Right renal pelvis (tissue), 4 donors: ENCODE results near the gene PRKD1. TPM values are rescaled to one million over a fixed set of nuclear protein-coding genes. Genes with fewer than 3 reads are reported as not detected.
"Not testable (repeated sequence)": the region's sequence is repeated elsewhere in the genome, so short reads cannot be mapped to it uniquely, and the experiment has no call there.

Source experiments
- DNase-seq, 4 donors: peaks; one replicate each; pipeline ENCODE4 v3.0.0-alpha.2; 2013; ENCODE audit warnings: low read depth in 4 of 4, low spot score in 3 of 4, missing footprints in 1 of 4
- polyA plus RNA-seq, 4 donors: library from polyadenylated mRNA; unstranded; fragments of 120-200 nt; gene quantifications; one replicate each; pipeline ENCODE4 v1.2.1, GENCODE V29; 2013; ENCODE audit not compliant: insufficient read length in 4 of 4

The PRKD1 gene
- polyA plus RNA-seq, 4 donors = 29.6 to 33.4 (median 29.8) TPM

DNA sequence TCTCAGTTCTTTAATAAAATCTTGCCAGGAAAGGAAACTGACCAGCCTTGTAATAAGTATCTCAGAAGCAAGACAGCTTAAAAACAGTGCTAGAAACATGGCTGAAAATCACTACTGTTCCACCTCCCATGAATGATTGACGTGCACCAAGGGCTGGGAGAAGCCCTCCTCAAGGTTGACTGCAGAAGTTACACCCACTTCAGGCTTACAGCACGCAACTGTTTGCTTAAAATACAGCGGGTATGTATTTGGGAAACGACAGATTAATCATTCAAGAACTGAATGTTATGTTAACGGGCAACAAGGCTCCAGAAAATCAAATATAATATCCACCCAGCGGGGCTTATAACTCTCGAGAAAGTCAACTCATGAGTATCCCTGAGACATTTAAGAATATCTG, 22.1 kb downstream of the PRKD1 start:
- no peak for DNase-seq

- DNase-seq = no peak
These were observed 26.9 kb downstream of the PRKD1 start for GRCh38 chr14:29900609-29901350.

GRCh38 chr14:29898470-29898869, 29.2 kb downstream of the PRKD1 start:
- no peak for DNase-seq

DNA sequence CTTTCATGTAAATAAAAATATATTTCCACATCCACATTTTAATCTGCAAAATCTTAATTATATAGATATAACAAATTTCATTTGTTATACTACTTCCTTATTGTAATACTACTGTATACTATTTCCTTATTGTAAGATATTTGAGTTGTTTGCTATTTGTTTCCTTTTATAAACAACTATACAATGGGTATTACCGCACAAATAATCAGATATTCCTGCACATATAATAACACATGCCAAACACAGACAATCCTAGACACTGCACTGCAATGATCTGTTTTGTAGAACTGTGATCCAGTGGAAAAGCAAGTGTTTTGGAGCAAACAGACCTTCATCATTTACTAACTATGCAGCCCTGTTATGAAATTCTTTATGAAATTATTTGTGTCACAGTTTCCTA, 30.5 kb downstream of the PRKD1 start:
- no peak for DNase-seq

GRCh38 chr14:29896354-29896821, 31.3 kb downstream of the PRKD1 start:
- DNase-seq = no peak

DNA sequence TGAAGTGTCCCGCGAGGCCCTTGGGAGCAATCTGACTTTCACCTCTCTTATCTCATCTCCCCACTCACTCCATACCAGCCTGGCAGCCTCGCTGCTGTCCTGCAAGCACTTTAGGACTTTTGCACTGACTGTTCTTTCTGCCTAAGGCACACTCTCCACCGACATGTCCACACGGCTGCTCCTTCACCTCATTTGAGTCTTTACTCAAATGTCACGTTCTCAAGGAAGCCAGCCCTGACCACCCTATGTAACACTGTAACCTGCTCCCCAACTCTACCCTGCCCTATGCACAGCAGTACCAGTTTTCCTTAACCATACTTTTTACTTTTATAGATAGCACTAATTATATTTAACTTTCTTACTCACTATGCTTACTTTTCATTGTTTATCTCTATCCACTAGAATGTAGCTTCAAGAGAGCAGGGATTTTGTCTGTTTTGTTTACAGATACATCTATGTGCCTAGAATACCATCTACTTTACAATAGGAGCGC, 32.0 kb downstream of the PRKD1 start:
- DNase-seq = no peak

- no peak for DNase-seq
These were observed 33.7 kb downstream of the PRKD1 start for GRCh38 chr14:29893989-29894388.

DNA sequence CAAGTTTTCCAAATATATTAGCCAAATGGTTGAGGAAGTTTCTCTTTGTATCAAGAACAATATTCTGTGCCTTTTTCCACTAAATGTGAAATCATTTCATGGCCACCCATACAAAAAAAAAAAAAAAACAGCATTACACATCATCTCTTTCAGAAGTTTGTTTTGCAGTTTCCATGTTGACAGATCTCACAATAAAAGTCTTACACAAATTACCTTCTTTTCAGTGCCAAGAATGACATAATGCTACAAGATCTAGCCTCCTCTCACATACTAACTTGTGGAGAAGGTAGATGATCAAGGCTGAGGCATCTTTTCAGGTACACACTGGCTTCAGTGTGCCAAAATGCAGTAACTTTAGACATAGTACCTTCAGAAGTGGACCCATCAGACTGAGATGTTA, 35.3 kb downstream of the PRKD1 start:
- DNase-seq = no peak

GRCh38 chr14:29885988-29886387, 41.7 kb downstream of the PRKD1 start:
- DNase-seq = no peak

DNA sequence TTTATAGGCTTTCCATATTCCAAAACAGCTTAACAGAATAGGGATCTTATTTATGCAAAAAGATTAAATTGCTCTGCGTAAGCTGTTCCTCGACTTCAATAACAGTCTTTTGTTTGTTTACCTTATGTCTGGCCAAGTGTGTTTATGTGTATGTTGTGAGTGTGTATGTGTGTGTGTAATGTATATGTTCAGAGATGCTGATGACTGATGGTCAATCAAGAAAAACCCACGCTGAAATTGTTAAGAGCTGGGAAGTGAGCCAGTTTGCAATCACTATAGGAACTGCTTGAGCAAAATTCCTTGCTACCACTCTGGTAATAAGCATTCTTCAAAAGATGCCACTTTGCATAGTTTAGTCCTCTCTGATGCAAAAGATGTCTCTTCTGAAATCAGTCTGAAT, 59.6 kb downstream of the PRKD1 start:
- no peak for DNase-seq

DNA sequence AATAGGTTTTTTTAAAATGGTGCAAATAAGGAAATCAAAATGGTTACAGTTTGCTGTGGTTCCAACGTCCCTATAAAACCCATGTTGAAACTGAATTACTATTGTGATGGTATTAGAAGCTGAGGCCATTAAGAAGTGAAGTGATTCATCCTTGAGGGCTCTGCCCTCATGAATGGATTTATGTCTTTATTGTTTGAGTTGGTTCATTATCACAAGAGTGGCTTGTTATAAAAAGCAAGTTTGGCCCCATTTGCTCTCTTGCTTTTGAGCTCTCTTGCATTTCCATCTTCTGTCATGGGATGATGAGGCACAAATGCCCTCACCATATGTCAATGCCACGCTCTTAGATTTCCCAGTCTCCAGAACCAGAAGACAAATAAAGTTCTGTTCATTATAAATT, 62.3 kb downstream of the PRKD1 start:
- DNase-seq = no peak

DNA sequence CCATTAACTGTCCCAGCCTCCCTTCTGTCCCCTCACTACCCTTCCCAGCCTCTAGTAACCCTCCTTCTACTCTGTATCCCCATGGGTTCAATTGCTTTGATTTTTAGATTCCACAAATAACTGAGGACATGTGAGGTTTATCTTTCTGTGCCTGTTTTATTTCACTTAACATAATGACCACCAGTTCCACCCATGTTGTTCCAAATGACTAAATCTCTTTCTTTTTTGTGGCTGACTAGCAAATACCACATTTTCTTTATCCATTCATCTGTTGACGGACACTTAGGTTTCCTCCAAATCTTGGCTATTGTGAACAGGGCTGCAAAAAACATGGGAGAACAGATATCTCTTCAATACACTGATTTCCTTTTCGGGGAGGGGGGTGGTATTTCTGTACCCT, 65.7 kb downstream of the PRKD1 start:
- no peak for DNase-seq

DNA sequence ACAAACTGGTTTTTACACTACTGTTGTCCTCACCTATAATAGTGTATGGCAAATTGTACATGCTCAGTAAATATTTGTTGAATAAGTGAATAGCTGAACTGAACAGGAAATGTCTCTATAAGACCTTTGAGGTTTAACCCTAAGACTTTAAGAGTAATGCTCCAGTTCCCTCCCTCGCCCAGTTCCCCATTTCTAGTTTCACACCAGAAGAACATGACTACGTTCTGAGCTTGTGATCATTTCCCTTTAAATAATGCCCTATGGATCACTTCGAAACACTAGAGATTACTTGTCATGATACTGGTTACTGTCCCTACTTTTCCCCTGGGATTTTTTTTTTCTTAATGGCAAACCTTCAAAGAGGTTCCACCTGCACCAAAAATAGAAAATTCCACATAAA, 69.3 kb downstream of the PRKD1 start:
- no peak for DNase-seq

- no peak for DNase-seq
These were observed 70.1 kb downstream of the PRKD1 start for GRCh38 chr14:29857551-29857950.

GRCh38 chr14:29856516-29856915, 71.1 kb downstream of the PRKD1 start:
- DNase-seq = no peak

DNA sequence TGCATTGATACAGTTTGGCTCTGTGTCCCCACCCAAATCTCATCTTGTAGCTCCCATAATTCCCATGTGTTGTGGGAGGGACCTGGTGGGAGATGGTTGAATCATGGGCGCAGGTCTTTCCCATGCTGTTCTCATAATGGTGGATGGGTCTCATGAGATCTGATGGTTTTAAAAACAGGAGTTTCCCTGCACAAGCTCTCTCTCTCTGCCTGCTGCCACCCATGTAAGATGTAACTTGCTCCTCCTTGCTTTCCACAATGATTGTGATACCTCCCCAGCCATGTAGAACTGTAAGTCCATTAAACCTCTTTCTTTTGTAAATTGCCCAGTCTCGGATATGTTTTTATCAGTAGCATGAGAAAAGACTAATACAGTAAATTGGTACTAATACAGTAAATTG, 74.0 kb downstream of the PRKD1 start:
- not testable (repeated sequence) for DNase-seq

DNA sequence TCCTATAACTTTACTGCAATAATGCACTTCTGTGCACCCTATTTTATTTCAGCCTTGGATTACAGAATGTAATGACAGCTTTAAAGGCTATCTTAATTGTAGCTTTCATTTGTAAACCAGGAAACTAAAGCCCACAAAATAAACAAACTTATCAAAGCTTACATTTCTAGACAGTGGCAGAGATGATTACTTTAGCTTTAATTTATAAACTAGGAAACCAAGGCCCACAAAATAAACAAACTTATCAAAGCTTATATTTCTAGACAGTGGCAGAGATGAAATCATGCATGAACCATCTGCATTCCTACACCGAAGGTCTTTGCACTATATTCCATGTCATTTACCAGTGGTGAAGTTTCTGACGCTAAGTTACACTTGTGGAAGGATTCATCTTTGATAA, 74.4 kb downstream of the PRKD1 start:
- DNase-seq = no peak

GRCh38 chr14:29851397-29851796, 76.2 kb downstream of the PRKD1 start:
- no peak for DNase-seq

GRCh38 chr14:29847056-29847380, 80.6 kb downstream of the PRKD1 start:
- no peak for DNase-seq

DNA sequence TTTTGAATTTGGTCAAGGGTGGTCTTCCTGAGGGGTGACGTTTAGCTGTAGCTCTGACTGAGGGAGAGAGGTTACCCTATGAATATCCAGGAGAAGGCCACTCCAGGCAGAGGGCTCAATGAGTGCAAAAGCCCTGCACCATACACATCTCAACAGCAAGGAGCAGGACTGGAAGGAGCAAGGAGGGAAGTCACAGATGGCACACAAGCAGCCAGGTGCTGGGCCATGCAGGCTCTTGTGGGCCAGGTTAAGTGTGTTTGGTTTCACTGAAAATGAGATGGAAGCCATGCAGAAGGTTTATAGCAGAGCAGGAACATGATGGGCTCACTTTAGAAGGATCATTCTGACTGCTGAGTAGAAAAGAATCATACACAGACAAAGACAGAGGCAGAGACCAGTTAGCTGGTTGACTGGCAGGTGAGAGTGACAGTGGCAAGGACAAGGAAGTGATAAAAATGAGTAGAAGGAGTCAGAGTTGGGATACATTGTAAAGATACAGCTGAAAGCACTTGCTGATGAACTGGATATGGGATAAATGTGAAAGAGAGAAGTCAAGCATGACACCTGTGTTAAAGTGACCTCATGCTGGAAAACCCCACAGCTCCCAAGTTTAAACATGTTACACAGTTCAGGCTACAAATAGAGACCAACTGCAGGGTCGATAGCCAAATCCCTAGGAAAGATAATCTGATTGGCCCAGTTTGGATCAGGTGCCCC, 81.2 kb downstream of the PRKD1 start:
- DNase-seq = peak in 2 of 4 donors; percentile 10 to 28

GRCh38 chr14:29843981-29844380, 83.7 kb downstream of the PRKD1 start:
- no peak for DNase-seq

DNA sequence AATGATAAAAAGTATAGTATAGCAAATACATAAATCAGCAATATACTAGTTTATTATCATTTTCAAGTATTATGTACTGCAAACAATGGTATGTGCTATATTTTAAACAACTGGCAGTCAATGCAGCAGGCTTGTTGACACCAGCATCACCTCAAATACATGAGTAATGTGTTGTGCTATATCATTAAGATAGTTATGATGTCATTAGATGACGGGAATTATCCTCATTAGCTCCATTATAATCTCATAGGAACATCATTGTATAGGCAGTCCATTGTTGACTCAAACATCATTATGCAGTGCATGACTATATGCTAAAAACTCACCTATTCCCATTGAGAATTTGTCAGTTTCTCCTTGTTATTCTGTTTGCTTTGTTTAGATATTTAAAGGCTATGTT, 85.4 kb downstream of the PRKD1 start:
- DNase-seq = no peak
